MM.1S (cell line): ENCODE measurements around the gene SRP19.

Source experiments
- EZH2 ChIP-seq: fragments of 300-600 bp; sonication (generic); optimal IDR thresholded peaks from 2 replicates; pipeline ENCODE3; 2017; ENCODE audit warnings: low read depth, mild to moderate bottlenecking, antibody characterized with exemption, low read length, mixed read lengths
- EZH2phosphoT487 ChIP-seq: fragments of 300-600 bp; sonication (generic); IDR thresholded peaks from 2 replicates; pipeline ENCODE4 v1.6.1; 2018; ENCODE audit warnings: antibody characterized with exemption, low read length
- TF ChIP-seq, protein P1 (sequence below): fragments of 300-600 bp; sonication (generic); IDR thresholded peaks from 2 replicates; pipeline ENCODE4 v1.5.1; 2016; ENCODE audit warnings: antibody characterized with exemption, low read length, mixed read lengths

DNA sequence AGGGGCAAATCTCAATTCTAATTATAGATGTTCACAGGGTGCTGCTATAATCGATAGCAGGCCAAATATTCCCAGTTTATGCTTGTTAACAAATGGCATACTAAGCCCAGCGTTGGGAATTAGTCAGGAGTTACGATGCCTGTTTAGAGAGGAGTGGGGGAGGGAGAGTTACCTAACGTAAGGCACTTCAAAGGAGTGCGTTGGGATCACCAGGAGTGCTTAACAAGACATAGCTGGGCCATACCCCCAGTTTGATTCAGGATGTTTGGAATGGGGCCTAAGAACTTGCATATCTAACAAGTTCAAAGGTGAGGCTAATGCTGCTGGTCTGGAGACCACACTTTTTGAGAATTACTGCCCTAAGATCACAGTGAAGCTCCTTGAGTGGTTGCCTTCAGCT is 14.5 kb upstream of the SRP19 start:
- no peak for TF ChIP-seq EZH2
- TF ChIP-seq, protein P1, sequence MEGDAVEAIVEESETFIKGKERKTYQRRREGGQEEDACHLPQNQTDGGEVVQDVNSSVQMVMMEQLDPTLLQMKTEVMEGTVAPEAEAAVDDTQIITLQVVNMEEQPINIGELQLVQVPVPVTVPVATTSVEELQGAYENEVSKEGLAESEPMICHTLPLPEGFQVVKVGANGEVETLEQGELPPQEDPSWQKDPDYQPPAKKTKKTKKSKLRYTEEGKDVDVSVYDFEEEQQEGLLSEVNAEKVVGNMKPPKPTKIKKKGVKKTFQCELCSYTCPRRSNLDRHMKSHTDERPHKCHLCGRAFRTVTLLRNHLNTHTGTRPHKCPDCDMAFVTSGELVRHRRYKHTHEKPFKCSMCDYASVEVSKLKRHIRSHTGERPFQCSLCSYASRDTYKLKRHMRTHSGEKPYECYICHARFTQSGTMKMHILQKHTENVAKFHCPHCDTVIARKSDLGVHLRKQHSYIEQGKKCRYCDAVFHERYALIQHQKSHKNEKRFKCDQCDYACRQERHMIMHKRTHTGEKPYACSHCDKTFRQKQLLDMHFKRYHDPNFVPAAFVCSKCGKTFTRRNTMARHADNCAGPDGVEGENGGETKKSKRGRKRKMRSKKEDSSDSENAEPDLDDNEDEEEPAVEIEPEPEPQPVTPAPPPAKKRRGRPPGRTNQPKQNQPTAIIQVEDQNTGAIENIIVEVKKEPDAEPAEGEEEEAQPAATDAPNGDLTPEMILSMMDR, result no peak
- TF ChIP-seq EZH2phosphoT487, result no peak
